SK-N-SH (cell line): ENCODE results near the gene PXDN. TPM values are rescaled to one million over a fixed set of nuclear protein-coding genes. Genes with fewer than 3 reads are reported as not detected.

Experiments
- CTCF ChIA-PET: fragments of 300-600, 350-600 bp; formaldehyde crosslinking; extraction: SDS; loops from one replicate; lab custom pipeline; 2021; lab: Yijun Ruan, JAX
- POLR2A ChIA-PET: fragments of 350-600 bp; sonication (Branson Sonifier 250); formaldehyde crosslinking; extraction: SDS; loops from one replicate; lab custom pipeline; 2020; ENCODE audit warnings: antibody characterized with exemption, inconsistent platforms; lab: Yijun Ruan, JAX
- DNase-seq: peaks from one replicate; pipeline ENCODE4 v3.0.0; 2012
- H2AFZ ChIP-seq: fragments of 200-600 bp; sonication (generic); 2 replicates; pipeline ENCODE4 v1.8.1; 2016; ENCODE audit warnings: antibody characterized with exemption, mild to moderate bottlenecking, low read depth
- H3F3A ChIP-seq: fragments of 200-600 bp; sonication (generic); replicated peaks from 2 replicates; pipeline ENCODE3; 2016; ENCODE audit warnings: antibody characterized with exemption, mild to moderate bottlenecking; ENCODE audit not compliant: insufficient read depth
- H3K27ac ChIP-seq, 2 experiments: fragments of 200-500 bp in 1 of 2; fragments of 200-600 bp in 1 of 2; sonication (Bioruptor generic) in 1 of 2; sonication (generic), shearing (Covaris generic) in 1 of 2; 2 replicates each; pipeline versions ENCODE4 v1.5.1 to v1.6.1; 2014 to 2016; ENCODE audit warnings: low read depth in 2 of 2, inconsistent platforms in 1 of 2, low read length in 1 of 2, mild to moderate bottlenecking in 1 of 2, mixed read lengths in 1 of 2
- H3K27me3 ChIP-seq: fragments of 200-600 bp; sonication (generic), shearing (Covaris generic); 2 replicates; pipeline ENCODE4 v1.6.1; 2016; ENCODE audit warnings: mixed run types; ENCODE audit not compliant: insufficient read depth
- H3K36me3 ChIP-seq, 2 experiments: fragments of 200-500 bp in 1 of 2; fragments of 200-600 bp in 1 of 2; sonication (Bioruptor generic) in 1 of 2; sonication (generic) in 1 of 2; replicated peaks in 1 of 2; 2 replicates each; pipeline versions ENCODE3 to v1.5.1; 2014 to 2016; ENCODE audit warnings: low read length in 1 of 2, mild to moderate bottlenecking in 1 of 2; ENCODE audit not compliant: insufficient read depth in 2 of 2, control insufficient read depth in 1 of 2
- H3K4me1 ChIP-seq, 2 experiments: fragments of 200-500 bp in 1 of 2; fragments of 200-600 bp in 1 of 2; sonication (Bioruptor generic) in 1 of 2; sonication (generic), shearing (Covaris generic) in 1 of 2; 2 replicates each; pipeline versions ENCODE4 v1.5.1 to v1.6.1; 2014 to 2016; ENCODE audit warnings: low read depth in 1 of 2, low read length in 1 of 2, mixed run types in 1 of 2; ENCODE audit not compliant: insufficient read depth in 2 of 2, control insufficient read depth in 1 of 2
- H3K4me2 ChIP-seq: fragments of 200-600 bp; sonication (generic), shearing (Covaris generic); 2 replicates; pipeline ENCODE4 v1.6.1; 2017; ENCODE audit warnings: mixed run types
- H3K4me3 ChIP-seq, 2 experiments: fragments of 200-500 bp in 1 of 2; fragments of 200-600 bp in 1 of 2; sonication (Bioruptor generic) in 1 of 2; sonication (generic), shearing (Covaris generic) in 1 of 2; 2 replicates each; pipeline versions ENCODE4 v1.5.1 to v1.8.1; 2014 to 2016; ENCODE audit warnings: low read depth in 2 of 2, inconsistent platforms in 1 of 2, low read length in 1 of 2, mild to moderate bottlenecking in 1 of 2, mixed read lengths in 1 of 2, moderate library complexity in 1 of 2
- H3K79me2 ChIP-seq: fragments of 200-600 bp; sonication (generic); 2 replicates; pipeline ENCODE4 v1.8.1; 2017; ENCODE audit warnings: mild to moderate bottlenecking; ENCODE audit not compliant: insufficient read depth
- H3K9ac ChIP-seq: fragments of 200-600 bp; sonication (generic); 2 replicates; pipeline ENCODE4 v1.6.1; 2017; ENCODE audit warnings: mixed run types
- H3K9me2 ChIP-seq: fragments of 200-600 bp; sonication (generic); 2 replicates; pipeline ENCODE4 v1.6.1; 2017; ENCODE audit warnings: mixed run types
- H3K9me3 ChIP-seq: fragments of 200-600 bp; sonication (generic); 2 replicates; pipeline ENCODE4 v1.6.1; 2017; ENCODE audit warnings: mixed run types, mild to moderate bottlenecking, moderate library complexity
- H4K20me1 ChIP-seq: fragments of 200-600 bp; sonication (generic); 2 replicates; pipeline ENCODE4 v1.6.1; 2017; ENCODE audit warnings: mild to moderate bottlenecking, mixed run types; ENCODE audit not compliant: insufficient read depth
- ELF1 ChIP-seq: IDR thresholded peaks from 2 replicates; pipeline ENCODE4 v1.4.0; 2012
- EP300 ChIP-seq, 2 experiments: IDR thresholded peaks; 2 replicates each; pipeline versions ENCODE4 v1.4.0 to v1.6.1; 2012; ENCODE audit warnings: borderline replicate concordance in 1 of 2, low read depth in 1 of 2, low read length in 1 of 2
- EZH2phosphoT487 ChIP-seq: fragments of 200-600 bp; sonication (generic); IDR thresholded peaks from 2 replicates; pipeline ENCODE4 v1.6.1; 2017; ENCODE audit warnings: low read depth, mixed run types, mild to moderate bottlenecking, antibody characterized with exemption, moderate library complexity, borderline replicate concordance
- FOXJ3 ChIP-seq: sonication (generic); formaldehyde crosslinking; IDR thresholded peaks from 2 replicates; pipeline ENCODE4 v1.5.1; 2020; ENCODE audit warnings: mild to moderate bottlenecking, missing genetic modification reagents
- GABPA ChIP-seq: IDR thresholded peaks from 2 replicates; pipeline ENCODE4 v1.4.0; 2012; ENCODE audit warnings: low read depth, mild to moderate bottlenecking
- GATA2 ChIP-seq: sonication (generic); formaldehyde crosslinking; IDR thresholded peaks from 2 replicates; pipeline ENCODE4 v1.5.0; 2020; ENCODE audit warnings: mild to moderate bottlenecking, missing genetic modification reagents
- JUND ChIP-seq: IDR thresholded peaks from 2 replicates; pipeline ENCODE4 v1.4.0; 2012
- NFIC ChIP-seq: IDR thresholded peaks from 2 replicates; pipeline ENCODE4 v1.4.0; 2012; ENCODE audit warnings: borderline replicate concordance
- NRF1 ChIP-seq: IDR thresholded peaks from 2 replicates; pipeline ENCODE4 v1.6.1; 2012; ENCODE audit warnings: low read depth, mild to moderate bottlenecking, low read length
- RAD21 ChIP-seq: IDR thresholded peaks from 2 replicates; pipeline ENCODE4 v1.6.1; 2012; ENCODE audit warnings: mild to moderate bottlenecking, low read length
- RCOR1 ChIP-seq: fragments of 150-350 bp; IDR thresholded peaks from 2 replicates; pipeline ENCODE4 v1.6.1; 2017; ENCODE audit warnings: antibody characterized with exemption, low read length
- RFX5 ChIP-seq: IDR thresholded peaks from 2 replicates; pipeline ENCODE4 v1.6.1; 2012; ENCODE audit warnings: mild to moderate bottlenecking, improper control_type of control experiment, low read length
- RXRA ChIP-seq: IDR thresholded peaks from 2 replicates; pipeline ENCODE4 v1.4.0; 2012; ENCODE audit warnings: low read depth, mild to moderate bottlenecking, borderline replicate concordance
- SIN3A ChIP-seq: IDR thresholded peaks from 2 replicates; pipeline ENCODE4 v1.6.1; 2012; ENCODE audit warnings: low read depth, mild to moderate bottlenecking, low read length, moderate library complexity, borderline replicate concordance
- SMC3 ChIP-seq: IDR thresholded peaks from 2 replicates; pipeline ENCODE4 v1.6.1; 2012; ENCODE audit warnings: low read depth, low read length, improper control_type of control experiment
- TEAD4 ChIP-seq: IDR thresholded peaks from 2 replicates; pipeline ENCODE4 v1.4.0; 2012; ENCODE audit warnings: mild to moderate bottlenecking, borderline replicate concordance; ENCODE audit not compliant: insufficient read depth
- YY1 ChIP-seq: IDR thresholded peaks from 2 replicates; pipeline ENCODE4 v1.4.0; 2012; ENCODE audit warnings: low read depth, mild to moderate bottlenecking
- WGBS: methylation state at CpG from one replicate; pipeline ENCODE4 v1.1.6; 2017; ENCODE audit warnings: low lambda C conversion rate; 5-methylcytosine and 5-hydroxymethylcytosine counted together
- polyA plus RNA-seq, 3 experiments: library from polyadenylated mRNA; depleted of rRNA; stranded (reverse); fragments of >200 nt; gene quantifications; 2 replicates each; pipeline ENCODE4 v1.2.3, GENCODE V29; 2012
- TF ChIP-seq, protein P1 (sequence below): IDR thresholded peaks from 2 replicates; pipeline ENCODE4 v1.4.0; 2012; ENCODE audit warnings: low read depth, borderline replicate concordance
- TF ChIP-seq, protein P2 (sequence below): fragments of 150-350 bp; IDR thresholded peaks from 2 replicates; pipeline ENCODE4 v1.6.1; 2016; ENCODE audit warnings: mild to moderate bottlenecking, low read depth, low read length
- TF ChIP-seq, protein P3 (sequence below): IDR thresholded peaks from 2 replicates; pipeline ENCODE4 v1.6.1; 2012; ENCODE audit warnings: mild to moderate bottlenecking, low read depth, low read length, moderate library complexity

PXDN gene
- polyA plus RNA-seq, 1 of the 3 experiments (the other 2 are of a cell fraction): 146 TPM

DNA sequence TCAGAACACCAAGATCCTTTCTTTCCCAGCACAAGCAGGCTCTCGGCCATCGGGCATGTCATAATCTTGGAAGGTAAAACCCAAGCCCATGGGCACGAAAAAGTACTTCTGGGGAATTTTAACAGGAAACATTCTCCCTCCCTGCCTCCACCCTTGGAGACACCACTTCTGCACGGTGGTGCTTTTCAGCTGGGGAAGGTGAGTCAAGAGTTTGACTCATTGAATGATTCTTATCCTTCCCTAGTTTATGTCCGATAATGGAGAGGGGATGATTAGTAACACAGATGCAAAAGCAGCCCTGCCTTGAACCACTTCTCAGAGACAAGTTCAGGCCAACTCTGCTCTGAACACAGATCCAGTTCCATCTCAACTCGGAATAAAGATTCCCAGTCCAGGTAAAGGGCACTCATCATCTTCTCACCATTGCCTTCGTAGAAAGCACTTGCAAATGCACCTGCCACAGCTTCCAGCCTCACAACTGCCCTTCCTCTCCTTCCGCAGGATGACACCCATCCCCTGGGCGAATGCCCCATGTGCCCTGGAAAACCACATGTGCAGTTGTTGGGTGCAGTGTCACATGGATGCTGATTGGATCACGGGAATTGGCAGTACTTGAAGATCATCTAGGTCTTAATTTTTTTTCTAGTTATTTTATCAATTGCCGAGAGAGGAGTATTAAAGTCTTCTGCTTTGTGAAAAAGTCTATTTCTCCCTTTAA, 136.2 kb downstream of the PXDN start (continued):
- TF ChIP-seq, protein P1, sequence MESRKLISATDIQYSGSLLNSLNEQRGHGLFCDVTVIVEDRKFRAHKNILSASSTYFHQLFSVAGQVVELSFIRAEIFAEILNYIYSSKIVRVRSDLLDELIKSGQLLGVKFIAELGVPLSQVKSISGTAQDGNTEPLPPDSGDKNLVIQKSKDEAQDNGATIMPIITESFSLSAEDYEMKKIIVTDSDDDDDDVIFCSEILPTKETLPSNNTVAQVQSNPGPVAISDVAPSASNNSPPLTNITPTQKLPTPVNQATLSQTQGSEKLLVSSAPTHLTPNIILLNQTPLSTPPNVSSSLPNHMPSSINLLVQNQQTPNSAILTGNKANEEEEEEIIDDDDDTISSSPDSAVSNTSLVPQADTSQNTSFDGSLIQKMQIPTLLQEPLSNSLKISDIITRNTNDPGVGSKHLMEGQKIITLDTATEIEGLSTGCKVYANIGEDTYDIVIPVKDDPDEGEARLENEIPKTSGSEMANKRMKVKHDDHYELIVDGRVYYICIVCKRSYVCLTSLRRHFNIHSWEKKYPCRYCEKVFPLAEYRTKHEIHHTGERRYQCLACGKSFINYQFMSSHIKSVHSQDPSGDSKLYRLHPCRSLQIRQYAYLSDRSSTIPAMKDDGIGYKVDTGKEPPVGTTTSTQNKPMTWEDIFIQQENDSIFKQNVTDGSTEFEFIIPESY: no peak

DNA sequence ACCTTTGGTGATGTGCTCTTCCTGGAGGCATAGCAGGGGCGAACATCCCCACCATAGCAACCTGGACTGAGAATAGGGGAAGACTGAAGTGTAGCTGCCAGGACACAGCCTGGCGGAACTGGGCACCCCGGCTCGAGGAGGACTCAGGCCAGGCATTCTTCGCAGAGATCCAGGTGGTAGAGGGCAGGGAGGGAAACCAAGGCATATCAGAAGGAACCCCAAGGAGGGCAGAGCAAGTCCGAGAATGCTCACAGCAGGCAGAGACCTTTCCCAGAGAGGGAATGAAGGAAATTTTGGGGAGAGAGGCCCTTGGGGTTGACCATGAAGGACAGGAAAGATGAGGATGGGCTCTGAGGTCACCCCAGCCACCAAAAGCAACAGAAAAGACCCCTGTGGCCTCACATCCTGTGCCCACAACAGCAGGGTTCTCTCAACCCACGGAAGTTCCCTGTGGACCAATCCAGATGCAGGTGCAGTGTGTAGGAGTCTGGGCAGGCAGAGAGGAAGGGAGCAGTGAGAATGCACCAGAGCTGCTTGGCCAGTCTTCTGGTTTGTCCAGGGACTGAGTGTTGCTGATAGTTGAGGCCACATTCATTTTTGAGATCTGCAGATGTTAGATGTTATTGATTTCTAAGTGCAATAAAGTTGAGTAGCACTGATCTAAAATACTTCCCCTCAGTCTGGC, 136.9 kb downstream of the PXDN start:
- Histone ChIP-seq H3K27me3 (no peaks in the 10 kb centered on the region), H3K9me3 (no peaks in the 10 kb centered on the region), H3F3A (no peaks in the 10 kb centered on the region), H3K9me2 (no peaks in the 10 kb centered on the region), H3K36me3 (no peaks in the 10 kb centered on the region), H4K20me1 (no peaks in the 10 kb centered on the region), H3K9ac (no peak overlapping the region), H2AFZ (no peak overlapping the region)
- POLR2A ChIA-PET: no interaction called here
- peak; percentile 17 for DNase-seq
- TF ChIP-seq RFX5 (no peak), EP300 (IDR thresholded peaks at IDR 0.05; ENCODE audit: borderline replicate concordance in 1 of 2, low read depth in 1 of 2, low read length in 1 of 2) (no peak), RXRA (no peak), EZH2phosphoT487 (no peak), FOXJ3 (no peak), SIN3A (no peak), RCOR1 (no peak), TEAD4 (no peak), GABPA (no peak), SMC3 (no peak), JUND (no peak), GATA2 (CRISPR knock-in tag) (no peak), YY1 (no peak), NRF1 (no peak), RAD21 (no peak), NFIC (no peak), ELF1 (no peak)
- TF ChIP-seq, protein P2, sequence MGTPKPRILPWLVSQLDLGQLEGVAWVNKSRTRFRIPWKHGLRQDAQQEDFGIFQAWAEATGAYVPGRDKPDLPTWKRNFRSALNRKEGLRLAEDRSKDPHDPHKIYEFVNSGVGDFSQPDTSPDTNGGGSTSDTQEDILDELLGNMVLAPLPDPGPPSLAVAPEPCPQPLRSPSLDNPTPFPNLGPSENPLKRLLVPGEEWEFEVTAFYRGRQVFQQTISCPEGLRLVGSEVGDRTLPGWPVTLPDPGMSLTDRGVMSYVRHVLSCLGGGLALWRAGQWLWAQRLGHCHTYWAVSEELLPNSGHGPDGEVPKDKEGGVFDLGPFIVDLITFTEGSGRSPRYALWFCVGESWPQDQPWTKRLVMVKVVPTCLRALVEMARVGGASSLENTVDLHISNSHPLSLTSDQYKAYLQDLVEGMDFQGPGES: no peak
- TF ChIP-seq, protein P1: no peak
- TF ChIP-seq, protein P3, sequence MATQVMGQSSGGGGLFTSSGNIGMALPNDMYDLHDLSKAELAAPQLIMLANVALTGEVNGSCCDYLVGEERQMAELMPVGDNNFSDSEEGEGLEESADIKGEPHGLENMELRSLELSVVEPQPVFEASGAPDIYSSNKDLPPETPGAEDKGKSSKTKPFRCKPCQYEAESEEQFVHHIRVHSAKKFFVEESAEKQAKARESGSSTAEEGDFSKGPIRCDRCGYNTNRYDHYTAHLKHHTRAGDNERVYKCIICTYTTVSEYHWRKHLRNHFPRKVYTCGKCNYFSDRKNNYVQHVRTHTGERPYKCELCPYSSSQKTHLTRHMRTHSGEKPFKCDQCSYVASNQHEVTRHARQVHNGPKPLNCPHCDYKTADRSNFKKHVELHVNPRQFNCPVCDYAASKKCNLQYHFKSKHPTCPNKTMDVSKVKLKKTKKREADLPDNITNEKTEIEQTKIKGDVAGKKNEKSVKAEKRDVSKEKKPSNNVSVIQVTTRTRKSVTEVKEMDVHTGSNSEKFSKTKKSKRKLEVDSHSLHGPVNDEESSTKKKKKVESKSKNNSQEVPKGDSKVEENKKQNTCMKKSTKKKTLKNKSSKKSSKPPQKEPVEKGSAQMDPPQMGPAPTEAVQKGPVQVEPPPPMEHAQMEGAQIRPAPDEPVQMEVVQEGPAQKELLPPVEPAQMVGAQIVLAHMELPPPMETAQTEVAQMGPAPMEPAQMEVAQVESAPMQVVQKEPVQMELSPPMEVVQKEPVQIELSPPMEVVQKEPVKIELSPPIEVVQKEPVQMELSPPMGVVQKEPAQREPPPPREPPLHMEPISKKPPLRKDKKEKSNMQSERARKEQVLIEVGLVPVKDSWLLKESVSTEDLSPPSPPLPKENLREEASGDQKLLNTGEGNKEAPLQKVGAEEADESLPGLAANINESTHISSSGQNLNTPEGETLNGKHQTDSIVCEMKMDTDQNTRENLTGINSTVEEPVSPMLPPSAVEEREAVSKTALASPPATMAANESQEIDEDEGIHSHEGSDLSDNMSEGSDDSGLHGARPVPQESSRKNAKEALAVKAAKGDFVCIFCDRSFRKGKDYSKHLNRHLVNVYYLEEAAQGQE: no peak
- TF ChIP-seq, all 33 proteins: peak for 0
- 84% methylated on average over 6 of the region's 7 CpGs for WGBS
- H3K79me2 ChIP-seq: no peaks in the 10 kb centered on the region
- no peak overlapping the region for H3K4me3 ChIP-seq
- peaks cover 25 to 26% of the 10 kb centered on the region in 2 experiments; a peak in 3 of 4 replicates for H3K4me1 ChIP-seq
- CTCF ChIA-PET: interaction anchor here (1.1 to 3.0 kb wide), 2 partner anchors 16 to 210 kb away, joined by 3 to 10 read pairs; no protein-coding TSS in a partner anchor
- peak overlapping the region; percentile 42; the same call in 1 of the 2 replicates for H3K4me2 ChIP-seq
- H3K27ac ChIP-seq: no peak overlapping the region
